Measurements from ENCODE around the gene RAB11A.

Gene RAB11A

DNA sequence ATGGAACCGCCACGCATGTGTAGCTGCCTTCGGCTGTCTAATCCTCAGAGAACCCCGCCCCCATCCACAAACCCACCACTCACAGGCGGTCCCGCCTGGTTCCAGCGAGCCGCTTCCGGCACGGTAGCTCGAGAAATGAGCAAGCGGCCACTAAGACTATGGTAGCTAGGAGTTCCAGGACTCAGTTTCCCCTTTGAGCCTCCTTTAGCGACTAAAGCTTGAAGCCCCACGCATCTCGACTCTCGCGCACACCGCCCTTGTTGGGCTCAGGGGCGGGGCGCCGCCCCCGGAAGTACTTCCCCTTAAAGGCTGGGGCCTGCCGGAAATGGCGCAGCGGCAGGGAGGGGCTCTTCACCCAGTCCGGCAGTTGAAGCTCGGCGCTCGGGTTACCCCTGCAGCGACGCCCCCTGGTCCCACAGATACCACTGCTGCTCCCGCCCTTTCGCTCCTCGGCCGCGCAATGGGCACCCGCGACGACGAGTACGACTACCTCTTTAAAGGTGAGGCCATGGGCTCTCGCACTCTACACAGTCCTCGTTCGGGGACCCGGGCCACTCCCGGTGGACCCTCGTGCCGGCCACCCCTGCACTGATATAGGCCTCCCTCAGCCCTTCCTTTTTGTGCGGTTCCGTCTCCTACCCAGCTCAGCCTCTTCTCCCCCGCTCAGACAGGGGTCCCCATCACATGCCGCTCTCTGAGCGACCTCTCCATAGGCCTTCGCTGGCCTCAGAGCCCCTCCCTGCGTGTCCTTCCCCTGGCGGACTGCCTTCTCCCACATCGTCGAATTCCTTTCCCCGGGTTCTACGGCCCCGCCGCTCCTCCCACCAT, at the start of gene RAB11A:
RAB11A (plus strand) TSS at position 366 of the 828 bp plus-strand sequence; CDS start at position 461, 95 bp downstream.
- DNase-seq: peak; percentile 79 to 99 (median 95)

DNA sequence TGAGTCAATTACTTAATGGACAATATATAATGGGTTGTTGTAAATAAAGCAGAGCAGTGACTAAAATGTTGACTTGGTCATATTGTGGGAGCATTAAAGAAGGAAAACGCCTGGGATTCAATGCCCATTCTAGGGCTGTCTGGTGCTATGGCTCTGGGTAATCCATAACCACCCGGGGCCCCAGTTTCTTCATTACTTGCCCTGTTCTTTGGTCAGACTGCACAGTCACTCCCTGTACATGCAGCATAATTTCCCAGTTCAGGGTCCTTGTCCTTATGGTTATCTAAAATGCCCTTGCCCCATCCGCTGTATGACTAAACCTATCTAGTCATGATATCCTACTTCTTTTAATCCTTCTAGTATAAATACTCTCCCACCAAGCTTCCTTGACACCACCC, 49.7 kb upstream of the RAB11A start:
- no peak for DNase-seq

DNA sequence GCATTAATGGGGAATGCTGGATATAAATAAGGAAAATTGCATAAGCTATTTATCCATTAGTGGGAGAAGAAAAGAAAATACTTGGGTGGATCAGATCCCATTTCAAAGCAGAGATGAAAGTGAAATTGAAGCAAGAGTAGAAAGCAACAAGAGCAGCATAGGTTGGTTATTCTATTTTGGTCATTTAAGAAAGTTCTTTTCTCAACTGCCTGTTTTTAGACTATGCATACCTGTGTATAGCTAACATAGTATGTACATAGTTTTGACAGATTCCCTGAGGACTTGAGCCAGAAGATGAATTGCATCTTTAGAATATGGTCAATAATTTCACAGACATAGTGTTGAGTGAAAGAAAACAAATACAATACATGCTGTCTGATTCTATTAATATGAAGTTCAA, 48.2 kb upstream of the RAB11A start:
- DNase-seq: no peak

DNA sequence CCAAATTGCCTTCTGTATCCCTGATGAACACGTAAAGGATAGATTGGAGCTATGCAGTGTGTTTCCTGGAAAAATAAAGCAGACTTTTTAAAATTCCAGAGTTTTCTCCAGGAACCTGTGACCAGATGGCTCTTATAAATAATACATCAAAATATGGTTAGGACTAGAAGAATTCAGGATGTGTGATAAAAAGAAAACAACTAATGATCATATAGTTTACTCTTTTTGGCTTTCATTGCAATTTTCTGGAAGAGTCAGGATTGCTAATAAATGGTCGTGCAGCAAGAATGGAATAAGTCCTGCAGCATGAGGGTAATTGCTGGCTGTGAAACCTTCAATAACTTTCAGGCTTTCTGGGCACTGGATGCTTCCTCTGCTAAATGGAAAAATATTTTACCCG, 47.0 kb upstream of the RAB11A start:
- no peak for DNase-seq

DNA sequence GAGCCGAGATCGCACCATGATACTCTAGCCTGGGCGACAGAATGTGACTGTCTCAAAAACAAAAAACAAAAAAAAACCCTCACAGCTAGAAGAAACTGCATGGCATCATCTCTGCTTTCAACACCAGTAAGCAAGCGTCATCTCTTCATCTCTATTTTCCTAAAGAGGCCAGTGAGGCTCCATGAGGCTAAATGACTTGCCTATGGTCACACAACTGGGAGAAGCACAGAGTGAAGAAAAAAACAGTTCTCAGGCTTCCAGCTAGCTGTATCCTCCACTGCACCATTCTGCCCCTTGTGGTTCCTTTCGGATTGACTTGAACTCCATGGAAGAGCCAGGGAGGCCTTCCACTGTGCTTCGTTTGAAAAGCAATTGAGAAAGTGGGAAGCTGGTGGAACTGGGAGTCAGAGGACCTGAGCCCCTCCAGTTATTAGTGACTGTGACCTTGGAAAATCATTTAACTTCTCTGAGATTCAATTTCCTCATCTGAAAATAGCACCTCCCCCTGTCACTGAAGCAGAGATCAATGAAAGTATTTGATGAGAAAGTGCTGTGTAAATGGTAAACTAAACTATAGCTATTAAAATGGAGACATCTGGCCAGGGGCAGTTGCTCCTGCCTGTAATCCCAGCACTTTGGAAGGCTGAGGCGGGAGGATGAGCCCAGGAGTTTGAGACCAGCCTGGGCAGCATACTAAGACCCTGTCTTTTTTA, 45.1 kb upstream of the RAB11A start:
- DNase-seq: peak in 23 of 58 donors; percentile 5 to 38 (median 17)

DNA sequence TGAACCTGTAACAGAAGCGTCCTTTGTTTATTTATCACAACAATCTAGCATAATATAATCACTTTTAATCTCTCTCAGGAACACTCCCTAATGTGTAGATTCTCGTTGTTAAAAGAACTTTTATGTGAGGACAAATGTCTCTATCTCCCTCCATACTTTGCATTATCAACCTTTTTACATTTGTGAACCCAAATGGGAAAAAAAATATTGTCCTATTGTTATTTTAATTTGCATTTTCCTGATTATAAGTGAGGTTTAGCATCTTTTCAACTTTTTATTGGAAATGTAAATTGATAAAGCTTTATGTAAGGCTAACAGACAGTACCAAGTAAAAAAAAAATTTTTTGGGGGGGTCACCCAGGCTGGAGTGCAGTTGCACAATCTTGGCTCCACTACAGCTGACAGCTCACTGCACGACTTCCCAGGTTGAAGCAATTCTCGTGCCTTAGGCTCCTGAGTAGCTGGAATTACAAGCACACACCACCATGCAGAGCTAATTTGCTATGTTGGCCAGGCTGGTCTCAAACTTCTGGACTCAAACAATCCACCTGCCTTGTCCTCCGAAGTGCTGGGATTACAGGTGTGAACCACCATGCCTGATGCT, 44.2 kb upstream of the RAB11A start:
- DNase-seq: no peak

DNA sequence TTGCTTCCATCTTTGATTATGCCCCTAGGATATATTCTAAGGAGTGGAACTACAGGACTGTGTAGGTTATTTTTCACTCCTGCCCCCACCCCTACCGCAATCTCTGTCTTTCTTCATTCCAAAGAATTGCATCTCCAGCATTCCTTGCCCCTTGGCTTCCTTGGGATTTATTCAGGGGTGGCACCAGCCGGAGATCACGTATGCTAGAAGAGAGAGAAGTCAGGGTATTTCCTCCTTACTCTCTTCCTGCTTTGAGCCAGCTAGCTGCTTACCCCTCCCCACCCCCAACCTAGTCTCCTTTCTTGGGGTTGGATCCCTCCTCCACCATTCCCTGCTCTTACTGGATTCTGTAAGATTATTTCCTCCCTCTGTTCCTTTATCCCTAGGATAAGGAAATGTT, 42.2 kb upstream of the RAB11A start:
- DNase-seq: no peak

DNA sequence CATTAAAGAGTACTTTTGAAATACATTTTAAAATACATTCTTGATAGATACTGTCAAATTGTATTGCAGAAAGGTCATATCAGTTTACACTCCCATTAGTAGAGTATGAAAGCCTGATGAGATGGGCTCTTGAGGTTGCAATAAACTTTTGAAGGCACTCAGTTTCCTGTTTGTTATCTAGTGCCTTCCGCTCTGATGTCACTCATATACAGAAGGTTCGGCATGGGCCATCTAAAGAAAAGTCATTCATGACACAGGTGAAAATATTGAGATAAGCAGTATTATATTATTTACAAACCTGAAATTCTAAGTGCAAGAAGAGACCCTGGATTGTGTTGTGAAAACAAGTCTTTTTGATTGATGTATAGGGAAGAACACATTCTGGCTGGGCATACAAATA, 40.7 kb upstream of the RAB11A start:
- no peak for DNase-seq

DNA sequence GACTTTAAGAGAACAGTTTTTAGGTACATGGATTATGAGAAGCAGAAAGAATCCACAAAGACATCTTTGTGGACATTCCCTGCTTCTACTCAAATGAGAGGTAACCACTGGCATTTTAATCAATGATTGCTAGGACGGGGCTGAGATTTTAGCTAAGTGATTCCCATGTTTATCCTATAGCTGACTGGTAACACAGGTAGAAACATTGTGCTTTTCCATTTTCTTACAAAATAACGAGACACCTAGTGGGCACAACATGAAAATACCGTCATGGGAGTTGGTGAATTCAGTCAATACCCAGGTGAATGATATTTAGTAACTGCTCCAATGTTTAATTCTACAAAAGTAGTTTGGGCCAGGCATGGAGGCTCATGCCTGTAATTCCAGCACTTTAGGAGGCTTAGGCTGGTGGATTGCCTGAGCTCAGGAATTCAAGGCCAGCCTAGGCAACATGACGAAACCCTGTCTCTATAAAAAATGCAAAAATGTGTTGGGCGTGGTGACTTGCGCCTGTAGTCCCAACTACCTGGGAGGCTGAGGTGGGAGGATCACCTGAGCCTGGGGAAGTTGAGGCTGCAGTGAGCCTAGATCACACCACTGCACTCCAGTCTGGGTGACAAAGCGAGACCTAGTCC, 40.0 kb upstream of the RAB11A start:
- DNase-seq: no peak

DNA sequence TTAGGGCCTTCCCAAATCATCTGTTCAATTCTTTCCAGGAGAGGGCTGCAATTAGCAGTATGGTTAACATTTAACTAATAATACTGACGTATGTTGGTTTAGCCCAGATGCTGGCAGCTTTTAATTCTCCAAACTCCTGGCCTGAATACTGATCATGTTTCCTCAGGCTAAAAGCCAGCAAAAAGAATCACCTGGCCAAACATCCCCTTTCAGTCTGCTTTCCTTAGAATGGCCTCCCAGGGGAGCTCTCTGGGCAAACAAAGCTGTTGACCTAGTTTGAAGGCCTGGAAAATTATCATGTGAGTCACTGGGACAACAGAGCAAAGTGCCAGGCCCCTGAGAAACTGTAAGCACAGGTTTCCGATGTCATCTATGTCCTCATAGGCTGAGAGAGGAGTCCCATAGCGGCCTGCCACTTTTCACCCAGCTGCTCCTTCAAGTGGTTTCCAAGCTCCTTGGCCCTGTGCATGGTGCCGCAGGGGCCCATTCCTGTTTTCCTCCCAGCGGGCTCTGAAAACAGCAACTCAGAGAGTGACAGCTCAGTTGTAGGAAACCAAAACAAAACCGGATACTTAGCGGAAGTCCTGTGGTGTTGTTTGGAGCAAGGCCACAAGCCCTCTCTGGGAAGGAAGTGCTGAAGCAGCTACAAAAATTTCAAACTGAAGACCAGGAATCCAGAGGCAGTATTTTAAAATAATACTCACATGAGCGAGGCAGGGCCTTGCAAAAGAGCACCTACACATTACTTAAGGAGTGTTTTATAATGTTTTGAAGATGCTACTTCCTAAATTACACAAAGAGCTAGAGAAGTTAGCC, 36.5 kb upstream of the RAB11A start:
- peak in 55 of 58 donors; percentile 2 to 87 (median 58) for DNase-seq

DNA sequence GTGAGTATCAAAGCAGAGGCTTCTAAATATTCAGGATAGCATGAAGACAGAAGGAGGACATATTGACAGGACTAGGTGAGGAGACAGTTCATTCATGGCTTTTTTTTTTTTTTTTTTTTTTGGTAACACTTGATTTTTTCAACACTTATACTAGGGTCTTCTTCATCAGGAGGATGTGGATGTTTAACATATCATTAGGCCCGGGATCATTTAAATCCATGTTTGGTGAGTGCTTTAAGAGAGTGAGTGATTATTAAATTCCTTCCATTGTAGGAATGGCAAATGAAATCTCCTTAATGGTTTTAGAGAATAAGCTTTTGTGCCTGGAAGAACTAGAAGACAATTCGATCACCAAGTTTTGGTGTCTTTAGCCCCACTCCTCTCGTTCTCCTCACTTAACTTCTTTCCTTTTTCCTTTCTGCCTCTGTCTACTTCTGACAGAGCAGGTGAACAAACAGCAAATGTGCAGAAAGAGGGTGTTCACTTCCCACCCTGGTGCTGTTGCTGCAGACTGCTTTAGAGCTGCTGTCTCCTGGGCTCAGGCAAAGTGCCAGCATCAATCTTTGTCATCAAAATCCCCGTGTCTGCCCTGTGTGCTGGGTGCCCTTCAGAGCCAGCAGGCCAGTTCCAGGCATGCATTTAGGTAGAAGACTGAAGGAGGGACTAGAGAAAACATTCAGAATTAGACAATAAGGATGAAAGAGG, 35.6 kb upstream of the RAB11A start:
- DNase-seq: no peak

DNA sequence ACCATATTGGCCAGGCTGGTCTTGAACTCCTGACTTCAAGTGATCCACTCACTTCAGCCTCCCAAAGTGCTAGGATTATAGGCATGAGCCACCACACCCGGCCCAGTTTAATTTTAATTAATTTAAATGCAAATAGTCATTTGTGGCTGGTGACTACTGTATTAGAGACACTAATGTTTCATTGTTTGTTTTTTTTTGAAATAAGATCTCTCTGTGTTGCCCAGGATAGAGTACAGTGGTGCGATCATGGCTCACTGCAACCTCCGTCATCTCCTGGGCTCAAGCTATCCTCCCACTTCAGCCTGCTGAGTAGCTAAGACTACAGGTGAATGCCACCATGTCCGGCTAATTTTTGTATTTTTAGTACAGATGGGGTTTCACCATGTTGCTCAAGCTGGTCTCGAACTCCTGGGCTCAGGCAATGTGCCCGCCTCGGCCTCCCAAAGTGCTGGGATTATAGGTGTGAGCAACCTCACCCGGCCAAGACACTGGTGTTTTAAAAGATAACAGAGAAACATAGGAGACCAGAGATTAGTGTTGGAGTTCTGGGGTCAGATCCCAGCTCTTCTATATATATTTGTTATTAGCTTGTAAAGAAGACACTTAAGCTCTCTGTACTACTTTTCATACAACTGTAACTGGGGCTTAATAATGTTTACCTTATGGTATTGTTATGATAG, 34.5 kb upstream of the RAB11A start:
- no peak for DNase-seq

DNA sequence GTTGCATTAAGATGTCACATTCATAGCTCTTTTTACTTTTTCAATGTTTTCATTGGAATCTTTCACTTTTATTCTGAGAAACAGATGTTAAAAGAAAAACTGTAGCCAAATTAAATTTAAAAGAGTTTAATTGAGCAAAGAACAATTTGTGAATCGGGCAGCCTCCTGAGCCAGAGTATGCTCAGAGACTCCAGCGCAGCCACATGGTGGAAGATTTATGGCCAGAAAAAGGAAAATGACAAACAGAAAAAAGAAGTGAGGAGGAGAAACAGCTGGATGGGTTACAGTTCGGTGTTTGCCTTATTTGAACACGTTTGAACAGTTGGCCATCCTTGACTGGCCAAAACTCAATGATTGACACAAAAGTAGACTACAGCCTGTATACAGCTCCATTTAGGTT, 33.8 kb upstream of the RAB11A start:
- no peak for DNase-seq

DNA sequence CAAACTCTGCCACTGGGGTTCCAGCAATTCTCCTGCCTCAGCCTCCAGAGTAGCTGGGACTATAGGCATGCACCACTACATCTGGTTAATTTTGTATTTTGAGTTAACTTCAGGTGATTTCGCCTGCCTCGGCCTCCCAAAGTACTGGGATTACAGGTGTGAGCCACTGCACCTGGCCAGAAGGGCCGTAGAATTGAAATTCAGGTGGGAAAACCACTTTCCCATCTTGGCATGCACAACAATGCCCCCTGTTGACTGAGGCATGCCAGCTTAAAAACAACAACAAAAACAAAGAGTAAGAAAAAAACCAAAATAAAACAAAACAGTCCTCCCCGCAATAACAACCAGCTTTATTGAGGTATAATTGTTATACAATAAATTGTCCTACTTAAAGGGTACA, 32.6 kb upstream of the RAB11A start:
- DNase-seq: no peak

DNA sequence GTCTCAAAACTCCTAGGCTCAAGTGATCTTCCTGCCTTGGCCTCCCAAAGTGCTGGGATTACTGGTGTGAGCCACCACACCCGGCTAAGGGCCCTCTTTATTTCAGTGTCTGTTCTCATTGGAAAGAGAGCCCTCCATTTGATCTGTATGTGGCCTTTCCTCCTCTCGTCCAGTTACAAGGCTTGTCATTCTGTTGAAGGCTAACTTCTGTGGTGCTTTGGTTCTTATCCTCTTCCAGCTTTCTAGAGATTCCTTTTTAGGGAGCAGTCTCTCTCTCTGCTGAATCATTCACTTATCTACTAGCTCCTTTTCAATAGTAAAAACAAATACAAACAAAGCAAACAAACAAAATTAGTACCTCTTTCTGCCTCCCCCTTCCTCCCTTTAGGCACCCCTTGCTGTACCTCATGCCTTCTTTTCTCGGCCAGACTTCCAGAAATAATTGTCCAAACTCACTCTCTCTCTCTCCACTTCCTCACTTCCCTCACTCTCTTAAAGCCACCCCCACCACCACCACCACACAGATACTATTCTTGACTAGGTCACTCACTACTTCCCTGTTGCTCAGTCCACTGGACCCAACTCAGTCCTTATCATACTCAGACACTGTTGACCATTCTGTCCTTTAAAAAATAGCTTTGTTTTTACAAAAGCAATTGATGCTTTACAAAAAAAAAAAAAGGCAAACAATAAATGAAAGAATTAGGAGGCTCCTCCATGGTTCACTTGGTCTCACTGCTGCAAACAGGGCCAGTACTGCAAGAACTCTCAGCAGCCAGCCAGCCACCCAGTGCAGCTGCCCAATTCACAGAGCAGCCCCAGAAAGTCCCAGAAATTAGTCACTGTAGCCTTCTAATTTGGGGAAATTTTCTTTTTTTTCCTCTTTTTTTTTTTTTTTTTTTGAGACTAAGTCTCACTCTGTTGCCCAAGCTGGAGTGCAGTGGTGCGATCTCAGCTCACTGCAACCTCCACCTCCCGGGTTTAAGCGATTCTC, 31.7 kb upstream of the RAB11A start:
- DNase-seq: peak in 3 of 58 donors; percentile 4 to 11 (median 6)

DNA sequence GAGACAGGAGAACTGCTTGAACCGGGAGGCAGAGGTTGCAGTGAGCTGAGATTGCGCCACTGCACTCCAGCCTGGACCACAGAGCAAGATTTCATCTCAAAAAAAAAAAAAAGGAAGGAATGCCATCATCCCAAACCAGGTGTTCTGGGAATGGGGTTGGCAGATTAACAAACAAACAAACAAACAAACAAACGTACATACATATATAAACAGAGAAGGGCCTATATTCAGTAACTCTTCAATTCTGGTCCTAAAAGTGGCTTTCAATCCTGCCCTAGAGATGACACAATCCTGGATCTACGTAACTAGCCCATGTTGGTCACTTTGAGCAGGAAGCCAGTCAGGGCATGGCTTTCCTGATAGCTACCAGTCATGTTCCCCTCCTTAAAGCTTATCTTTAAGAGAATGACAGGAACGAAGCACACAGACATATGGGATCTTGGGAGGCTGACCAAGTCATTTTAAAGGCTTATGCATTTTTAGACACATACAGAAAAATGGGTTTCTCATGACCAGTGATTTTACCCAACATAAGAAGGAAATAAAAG, 29.9 kb upstream of the RAB11A start:
- DNase-seq: no peak

DNA sequence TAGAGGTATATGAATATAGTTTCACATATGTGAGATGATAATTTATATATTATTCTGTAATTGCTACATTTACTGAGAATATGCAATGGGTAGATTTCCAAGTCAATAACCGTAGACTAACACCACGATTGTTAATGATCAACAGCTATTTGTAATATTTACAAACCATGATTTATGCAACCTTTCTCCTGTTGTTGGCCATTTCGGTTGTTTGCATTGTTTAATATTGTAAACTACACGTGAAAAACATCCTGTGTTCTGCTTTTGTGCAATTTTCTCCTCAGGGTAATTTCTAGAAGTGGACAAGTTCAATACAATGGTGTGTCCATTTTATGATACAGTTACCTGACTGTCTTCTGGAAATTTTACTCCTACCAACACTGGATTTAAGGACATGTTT, 29.3 kb upstream of the RAB11A start:
- no peak for DNase-seq

Measured in anterior cingulate cortex (tissue), 58 donors.